ENCODE data around the gene HECTD4. TPM values are rescaled to one million over a fixed set of nuclear protein-coding genes. Genes with fewer than 3 reads are reported as not detected.
"Not testable (repeated sequence)": the region's sequence is repeated elsewhere in the genome, so short reads cannot be mapped to it uniquely, and the experiment has no call there.

The HECTD4 gene
- total RNA-seq, 2 donors from 2014 or later, result 51.3 to 76.7 TPM

DNA sequence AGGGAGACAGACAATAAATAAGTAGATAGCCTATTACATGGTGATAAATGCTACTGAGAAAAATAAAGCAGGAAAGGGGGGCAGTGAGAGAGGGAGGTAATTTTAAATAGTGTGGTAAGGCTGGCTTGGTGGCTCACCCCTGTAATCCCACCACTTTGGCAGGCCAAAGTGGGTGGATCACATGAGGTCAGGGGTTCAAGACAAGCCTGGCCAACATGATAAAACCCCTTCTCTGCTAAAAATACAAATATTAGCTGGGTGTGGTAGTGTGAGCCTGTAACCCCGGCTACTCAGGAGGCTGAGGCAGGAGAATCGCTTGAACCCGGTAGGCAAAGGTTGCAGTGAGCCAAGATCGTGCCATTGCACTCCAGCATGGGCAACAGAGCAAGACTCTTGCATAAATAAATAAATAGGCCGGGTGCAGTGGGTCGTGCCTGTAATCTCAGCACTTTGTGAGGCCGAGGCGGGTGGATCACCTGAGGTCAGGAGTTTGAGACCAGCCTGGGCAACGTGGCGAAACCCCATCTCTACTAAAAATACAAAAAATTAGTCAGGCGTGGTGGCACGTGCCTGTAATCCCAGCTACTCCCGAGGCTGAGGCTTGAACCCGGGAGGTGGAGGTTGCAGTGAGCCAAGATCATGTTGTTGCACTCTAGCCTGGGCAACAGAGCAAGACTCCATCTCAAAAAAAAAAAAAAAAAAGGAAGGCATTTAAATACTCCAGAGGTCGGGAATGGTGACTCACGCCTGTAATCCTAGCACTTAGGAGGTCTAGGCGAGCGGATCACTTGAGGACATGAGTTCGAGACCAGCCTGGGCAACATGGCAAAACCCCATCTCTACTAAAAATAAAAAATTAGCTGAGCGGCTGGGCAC, 271.2 kb downstream of the HECTD4 start:
- H3K9me3 Mint-ChIP-seq; H3K27me3 Mint-ChIP-seq; H3K4me3 Mint-ChIP-seq; DNase-seq (ENCODE audit: low spot score); ATAC-seq; H3K36me3 Mint-ChIP-seq: not testable (repeated sequence)
- Mint-ChIP-seq H3K4me1 (ENCODE audit: low read depth in 2 of 2) (peaks cover 14 to 22% of the 10 kb centered on the region in 2 donors), H3K27ac (peak overlapping the region; percentile 51 to 100)

Other genes starting within 250 kb of the HECTD4 start
- gene RPL6, start 27.2 kb upstream of the HECTD4 start, total RNA-seq, result 1,000 to 10,000 TPM; 1,014 to 1,216 TPM
- 100 to 1,000 TPM; 107 to 135 TPM for gene PTPN11, start 36.5 kb upstream of the HECTD4 start, total RNA-seq

Measured in natural killer cell treated with Interleukin-12 subunit alpha and Interleukin-12 subunit beta and Interleukin-15 and Interleukin-18, amount 100 ng/mL, for 72 hours (primary cell).